Fibroblast of the conjunctiva (primary cell): ENCODE data around the gene HOXD12.

Experiments
- DNase-seq: peaks from one replicate; pipeline ENCODE4 v3.0.0-alpha.2; 2010; ENCODE audit warnings: low read depth

HOXD12 gene

DNA sequence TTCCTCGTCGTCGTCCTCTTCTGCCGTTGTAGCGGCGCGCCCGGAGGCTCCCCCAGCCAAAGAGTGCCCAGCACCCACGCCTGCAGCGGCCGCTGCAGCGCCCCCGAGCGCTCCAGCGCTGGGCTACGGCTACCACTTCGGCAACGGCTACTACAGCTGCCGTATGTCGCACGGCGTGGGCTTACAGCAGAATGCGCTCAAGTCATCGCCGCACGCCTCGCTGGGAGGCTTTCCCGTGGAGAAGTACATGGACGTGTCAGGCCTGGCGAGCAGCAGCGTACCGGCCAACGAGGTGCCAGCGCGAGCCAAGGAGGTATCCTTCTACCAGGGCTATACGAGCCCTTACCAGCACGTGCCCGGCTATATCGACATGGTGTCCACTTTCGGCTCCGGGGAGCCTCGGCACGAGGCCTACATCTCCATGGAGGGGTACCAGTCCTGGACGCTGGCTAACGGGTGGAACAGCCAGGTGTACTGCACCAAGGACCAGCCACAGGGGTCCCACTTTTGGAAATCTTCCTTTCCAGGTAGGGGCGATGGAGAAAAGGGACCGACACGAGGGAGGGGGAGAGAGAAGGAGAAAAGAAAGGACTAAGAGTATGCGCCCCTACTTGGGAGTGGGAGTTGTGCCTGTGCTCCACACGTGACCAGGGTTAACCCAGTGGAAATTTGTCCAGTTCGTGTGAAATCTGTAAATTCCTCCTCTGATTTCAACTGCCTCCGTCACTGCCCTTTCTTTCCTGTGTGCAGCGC is 6.3 kb upstream of the HOXD12 start:
- no peak for DNase-seq

DNA sequence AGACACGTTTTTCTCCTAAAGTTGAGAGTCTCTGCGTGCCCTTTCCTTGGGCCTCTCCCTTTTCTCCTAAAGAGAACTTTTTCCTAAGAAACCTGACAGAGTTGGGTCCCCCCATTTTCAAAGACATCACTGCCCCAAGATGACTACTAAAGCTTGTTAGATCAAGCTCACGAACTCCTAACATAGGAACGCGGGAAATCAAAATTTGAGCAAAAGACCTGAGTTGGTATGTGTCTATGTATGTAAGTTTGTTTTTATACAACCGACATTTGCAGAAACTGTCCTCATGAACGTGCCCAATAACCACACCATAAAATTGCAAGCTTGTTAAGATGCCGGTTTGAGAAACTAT is 5.7 kb upstream of the HOXD12 start:
- no peak for DNase-seq

DNA sequence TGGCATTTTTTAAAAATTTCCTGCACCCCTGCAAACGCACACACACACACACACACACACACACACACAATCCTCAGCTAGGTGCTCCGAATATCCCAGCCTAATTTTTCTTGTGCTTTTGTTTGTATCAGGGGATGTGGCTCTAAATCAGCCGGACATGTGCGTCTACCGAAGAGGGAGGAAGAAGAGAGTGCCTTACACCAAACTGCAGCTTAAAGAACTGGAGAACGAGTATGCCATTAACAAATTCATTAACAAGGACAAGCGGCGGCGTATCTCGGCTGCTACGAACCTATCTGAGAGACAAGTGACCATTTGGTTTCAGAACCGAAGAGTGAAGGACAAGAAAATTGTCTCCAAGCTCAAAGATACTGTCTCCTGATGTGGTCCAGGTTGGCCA is 5.2 kb upstream of the HOXD12 start:
- DNase-seq: no peak

DNA sequence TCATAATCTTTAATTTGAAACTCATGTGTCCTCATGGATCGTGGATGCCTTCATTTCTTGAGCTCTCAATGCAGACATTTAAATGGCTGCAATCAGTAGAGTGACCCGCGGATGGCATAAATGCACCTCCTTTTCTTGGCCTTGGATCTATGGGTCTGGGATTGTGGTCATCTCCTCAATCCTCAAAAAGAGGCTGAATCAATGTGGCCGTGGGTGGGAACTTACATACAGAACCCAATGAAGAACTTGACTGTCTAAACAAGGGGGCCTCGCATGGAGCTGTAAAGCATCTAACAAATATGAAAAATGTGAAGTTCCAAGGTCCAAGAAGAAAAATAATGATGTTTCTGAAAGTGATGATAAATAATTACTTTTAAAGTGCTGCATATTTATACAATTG is 4.2 kb upstream of the HOXD12 start:
- no peak for DNase-seq

DNA sequence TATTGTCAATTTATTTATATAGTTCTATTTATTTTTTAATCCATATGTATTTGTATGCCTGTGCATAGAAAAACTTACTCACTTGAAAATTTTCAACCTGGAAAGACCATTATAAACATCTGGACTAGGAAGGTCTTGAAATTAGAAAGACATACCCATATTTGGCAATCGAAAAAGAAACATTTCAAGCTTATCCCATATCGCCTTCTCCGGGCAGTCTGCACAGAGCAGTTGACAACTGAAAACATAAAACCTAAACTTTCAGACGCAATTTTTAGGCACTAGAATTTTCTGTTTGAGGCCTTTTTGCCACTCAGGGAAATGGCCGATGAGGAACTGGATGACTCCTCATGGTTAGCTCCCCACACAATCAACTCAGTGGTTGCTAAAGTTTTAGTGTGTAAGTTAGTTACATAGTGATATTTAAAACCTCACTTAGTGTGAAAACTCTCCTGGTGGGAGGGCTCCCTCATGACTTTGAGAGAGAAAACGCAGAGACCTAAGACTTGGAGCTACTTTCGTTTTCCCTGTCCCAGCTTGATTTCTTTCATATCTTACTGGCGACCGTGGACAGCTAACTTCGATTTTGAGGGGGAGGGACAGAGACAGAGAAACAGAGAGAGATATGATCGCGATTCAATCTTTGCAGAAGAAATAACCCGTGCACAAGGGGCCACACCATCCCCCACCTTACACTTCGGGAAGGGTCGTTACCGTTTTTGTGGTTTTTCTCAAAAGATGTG is 3.2 kb upstream of the HOXD12 start:
- DNase-seq: no peak

DNA sequence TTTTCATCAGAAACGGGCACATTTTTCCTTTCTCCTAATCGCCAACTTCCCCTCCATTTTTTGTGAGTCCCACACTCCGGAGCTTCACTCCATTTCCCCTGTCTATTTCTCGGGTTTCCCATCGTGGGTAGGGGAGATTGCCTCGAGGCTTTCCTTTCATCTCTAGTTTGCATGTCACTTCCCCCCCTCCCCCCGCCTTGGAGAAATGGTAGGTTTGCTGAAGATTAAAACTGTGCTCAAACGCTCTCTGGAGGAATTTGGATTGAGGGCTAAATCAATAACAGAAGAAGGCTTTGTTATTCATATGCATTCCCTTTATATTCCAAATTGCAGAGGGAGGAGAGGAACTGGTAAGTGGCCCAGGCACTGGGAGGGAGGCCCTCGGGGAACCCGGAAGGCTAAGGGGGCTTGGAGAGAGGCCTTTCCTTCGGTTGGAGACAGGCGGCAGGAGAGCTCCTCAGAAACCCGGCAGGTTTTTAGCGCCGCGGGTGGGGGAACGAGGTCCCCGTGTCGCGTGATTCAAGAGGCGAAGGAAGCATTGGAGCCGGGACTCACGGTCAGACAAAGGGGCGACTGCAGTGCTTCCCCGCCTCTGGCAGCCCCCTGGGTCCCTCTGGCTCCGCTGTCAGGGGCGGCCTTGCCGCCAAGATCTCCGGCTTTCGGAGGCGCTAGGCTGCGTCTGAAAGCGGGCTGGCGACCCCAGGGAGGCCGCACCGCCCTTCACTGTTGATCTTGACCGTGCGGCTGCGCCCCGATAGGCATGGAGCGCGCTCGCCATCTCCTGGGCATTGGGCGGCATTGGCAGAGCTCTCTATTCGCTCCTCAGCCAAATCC is 2.4 kb upstream of the HOXD12 start:
- peak; percentile 28 for DNase-seq

DNA sequence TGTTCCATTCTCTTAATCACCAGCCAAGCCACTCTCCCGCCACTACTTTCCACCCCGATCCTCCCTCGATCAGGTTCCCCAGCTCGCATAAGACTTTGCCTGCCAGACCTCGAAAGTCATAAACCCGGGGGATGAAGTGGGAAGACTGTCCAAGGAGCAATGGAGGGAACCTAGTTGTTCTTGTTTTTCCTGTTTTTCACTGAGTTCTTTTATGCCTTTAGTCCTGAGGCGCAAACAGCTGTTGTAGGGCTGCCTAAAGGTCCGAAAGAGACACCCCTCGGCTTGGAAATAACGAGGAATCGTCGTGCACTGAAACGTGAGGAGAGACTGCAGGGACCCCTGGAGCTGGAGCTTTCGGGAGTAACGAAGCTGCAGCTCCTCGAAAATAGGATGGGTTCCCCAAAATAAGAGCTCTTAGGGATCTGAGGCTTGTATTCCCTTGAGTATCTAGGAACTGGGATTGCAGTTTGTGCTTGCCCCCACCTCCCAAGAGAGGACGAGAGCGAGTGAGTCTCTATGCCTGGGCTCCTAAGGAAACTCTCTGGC is 1.7 kb upstream of the HOXD12 start:
- no peak for DNase-seq

DNA sequence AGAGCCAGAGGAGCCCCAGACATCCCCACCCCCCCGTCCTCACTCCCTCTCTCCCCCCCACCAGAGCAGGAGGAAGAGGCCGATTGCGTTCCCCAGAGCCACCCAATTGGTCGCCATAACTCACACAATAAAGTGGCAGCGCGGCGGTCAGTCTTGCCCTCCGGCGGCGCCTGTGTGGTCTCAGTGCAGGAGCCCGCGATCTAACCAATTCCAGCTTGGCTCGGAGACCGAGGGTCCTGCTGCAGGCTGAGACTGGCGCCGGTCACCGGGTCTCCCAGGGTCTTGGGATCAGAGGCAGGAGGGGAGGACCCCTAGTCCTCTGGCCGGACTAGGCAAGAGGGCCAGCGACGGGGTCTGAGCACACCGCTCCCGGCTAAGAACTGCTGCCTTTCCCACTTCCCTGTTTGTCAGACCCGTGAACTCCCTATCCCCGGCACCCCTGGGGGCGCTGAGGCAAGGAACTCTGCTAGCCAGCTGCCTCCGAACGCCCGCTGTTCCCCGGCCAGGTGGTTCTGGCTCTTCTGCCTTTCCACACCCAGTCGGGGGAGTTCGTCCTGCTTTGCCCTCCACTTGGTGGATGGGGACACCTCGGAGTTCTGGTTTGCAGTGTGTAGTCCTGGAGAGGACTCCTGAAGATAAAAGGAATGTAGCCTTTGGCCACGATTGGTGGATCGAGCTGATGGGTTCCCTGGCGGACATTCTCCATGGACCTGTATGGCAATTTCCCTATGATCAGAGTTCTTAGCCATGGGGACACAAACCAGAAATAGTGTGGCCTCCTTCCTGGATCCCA is 1.0 kb upstream of the HOXD12 start:
- no peak for DNase-seq

DNA sequence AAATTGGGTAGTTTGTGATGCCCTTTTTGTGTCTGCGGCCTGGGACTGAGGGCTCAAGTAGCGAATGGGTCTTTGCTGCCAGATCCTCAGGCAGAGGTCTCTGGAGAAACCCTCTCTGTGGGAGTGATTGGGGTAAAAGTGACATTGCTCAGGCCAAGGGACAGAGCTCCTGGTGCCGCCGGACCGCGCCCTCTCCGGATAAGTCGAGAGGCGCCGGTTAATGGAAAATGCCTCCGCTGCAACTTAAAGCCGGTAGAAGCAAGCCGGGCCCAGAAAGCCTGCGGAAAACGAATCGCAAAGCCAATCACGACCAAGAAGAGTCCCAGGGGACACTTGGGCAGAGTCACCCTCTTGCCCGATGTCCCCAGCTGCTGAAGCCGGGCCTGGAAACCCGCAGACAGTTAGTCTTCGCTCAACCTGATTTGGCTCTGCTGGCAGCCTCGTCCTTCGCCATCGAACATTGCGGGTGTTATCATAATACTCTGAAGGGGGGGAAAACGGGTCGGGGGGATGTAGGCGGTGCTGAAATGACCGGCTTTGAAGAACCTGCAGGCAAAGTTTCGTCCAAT is 352 bp upstream of the HOXD12 start:
- no peak for DNase-seq

DNA sequence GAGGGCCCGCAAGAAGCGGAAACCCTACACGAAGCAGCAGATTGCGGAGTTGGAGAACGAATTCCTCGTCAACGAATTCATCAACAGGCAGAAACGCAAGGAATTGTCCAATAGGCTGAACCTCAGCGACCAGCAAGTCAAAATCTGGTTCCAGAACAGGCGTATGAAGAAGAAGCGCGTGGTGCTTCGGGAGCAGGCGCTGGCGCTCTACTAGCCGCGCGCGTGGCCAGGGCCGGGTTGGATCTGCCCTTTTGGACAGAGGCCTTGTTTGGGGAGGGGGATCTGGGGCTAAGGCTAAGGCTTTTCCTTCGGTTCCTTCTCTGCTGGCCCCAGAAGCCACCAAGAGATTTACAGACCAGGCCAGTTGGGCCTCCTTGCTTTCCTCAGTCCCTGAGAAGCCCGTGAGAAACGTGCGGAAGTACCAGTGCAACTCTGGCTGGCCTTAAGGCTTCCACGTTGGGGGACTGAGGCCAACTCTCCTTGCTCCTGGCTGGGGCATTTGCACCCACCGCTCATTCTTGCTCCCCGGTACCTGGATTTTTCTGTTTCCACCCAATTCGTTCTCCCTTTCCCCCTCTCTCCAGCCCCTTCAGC is 1.0 kb downstream of the HOXD12 start:
- no peak for DNase-seq

DNA sequence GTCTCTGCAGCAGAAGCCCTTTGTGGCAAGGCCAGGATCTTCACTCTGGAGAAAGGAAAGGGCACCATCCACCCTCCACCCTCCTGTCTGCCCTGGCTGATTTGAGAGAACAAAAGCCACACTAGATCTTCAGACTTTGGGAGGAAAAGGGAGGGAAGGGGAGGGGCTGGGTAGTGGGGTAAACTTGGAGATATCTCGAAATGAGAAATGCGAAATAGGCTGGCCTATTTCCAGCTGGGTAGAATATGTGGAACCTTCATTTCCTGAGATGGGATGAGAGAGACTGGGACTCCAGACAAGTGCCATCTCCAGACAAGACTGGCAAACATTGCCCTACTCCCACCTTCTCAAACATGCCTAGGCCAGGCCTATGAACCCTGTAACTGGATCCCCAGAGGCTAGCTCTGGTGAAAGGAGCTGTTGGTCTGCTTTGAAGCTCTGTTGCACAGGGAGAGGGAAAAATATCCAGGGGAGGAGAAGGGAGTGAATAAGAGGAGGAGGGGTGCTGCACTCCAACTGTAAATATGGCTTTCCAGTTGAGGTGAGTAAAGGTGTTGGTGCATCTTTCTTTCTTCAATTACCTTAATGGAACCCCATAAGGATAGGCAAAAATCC is 1.7 kb downstream of the HOXD12 start:
- DNase-seq: no peak

DNA sequence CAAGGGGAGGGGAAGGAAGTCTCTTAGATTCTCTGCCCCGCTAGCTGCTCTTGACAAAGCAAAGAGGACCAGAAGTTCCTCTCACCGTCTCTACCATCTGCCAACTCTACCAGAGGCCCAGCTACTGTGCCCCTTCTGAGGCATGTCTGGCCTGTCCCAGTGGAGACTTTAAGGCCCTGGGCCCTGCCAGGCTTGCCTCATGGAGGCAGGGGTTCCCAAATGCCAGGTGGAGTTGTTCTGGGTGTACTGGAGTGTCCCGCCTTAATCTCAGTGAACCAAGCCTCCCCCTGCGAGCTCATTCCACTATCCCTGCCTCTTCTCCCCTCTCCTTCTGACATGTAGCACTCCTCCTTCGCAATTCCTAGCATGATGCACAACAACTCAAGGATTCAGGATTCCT is 2.2 kb downstream of the HOXD12 start:
- DNase-seq: no peak

DNA sequence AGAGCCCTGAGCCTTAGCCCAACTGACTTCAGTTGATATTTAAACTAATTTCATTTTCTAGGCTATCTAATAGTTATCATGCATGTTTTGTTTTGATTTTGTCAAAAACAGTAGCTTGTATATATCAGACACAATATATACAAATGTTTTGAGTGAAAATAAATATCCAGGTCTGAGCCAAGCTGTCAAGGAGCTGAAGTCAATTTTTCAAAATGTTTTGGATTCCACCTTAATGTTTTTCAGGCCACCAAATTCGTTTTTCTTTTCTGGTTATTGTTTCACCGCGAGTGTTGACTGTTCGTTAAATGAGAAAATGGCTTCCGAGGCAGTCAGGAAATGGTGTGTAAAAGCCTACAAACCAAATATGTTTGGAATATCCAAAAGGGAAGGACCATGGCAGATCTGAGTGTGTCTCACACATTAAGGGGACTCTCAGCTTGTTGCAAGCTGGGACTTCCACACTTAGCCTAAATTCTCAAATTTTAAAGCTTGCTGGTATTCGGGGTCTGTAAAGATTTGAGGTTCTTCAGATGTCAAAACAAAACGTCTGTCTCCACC is 2.8 kb downstream of the HOXD12 start:
- DNase-seq: no peak

DNA sequence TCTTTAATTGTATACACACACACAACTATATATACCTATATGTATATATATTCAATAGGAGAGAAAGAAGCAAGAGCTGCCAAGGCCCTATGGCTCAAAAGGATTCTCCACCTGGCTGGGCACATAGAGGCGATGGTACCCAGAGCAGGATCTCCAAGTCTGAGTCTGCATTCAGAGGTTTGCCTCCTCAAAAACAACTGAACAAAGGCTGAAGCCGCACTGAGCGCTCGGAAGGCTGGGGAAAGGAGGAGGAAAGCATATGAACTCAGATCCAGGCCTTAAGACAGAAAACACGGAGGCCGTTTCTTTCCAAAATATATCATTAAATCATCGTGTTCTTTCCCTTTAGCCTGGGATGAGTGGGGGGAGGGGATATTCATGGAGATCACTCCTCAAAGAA is 3.6 kb downstream of the HOXD12 start:
- DNase-seq: no peak

DNA sequence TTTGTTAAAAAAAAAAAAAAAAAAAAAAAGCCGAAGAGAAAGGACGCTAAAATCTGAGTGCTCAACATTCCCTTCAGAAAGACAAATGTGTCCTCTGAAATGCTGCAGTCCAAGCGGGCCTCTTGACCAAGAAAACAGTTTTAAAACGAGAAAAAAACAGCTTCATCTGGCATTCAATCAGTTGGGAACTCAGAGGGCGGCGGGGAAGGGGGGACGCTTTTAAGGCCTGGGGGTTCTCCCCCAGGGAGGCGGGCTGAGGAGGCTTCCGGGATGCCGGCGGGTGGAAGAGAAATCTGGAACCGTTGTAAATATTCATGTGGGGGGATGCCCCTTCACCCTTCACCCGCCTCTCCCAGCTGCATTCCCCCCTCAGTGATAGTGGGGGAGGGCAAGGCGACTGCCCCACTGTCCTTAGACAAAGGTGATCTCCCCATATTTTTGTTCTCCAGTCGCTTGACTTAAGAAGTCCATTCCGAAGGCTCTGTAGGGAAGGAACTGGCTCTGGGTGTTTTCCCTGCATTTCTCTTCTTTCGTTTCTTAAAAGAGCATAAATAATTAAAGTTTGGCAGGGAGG is 4.2 kb downstream of the HOXD12 start:
- no peak for DNase-seq

DNA sequence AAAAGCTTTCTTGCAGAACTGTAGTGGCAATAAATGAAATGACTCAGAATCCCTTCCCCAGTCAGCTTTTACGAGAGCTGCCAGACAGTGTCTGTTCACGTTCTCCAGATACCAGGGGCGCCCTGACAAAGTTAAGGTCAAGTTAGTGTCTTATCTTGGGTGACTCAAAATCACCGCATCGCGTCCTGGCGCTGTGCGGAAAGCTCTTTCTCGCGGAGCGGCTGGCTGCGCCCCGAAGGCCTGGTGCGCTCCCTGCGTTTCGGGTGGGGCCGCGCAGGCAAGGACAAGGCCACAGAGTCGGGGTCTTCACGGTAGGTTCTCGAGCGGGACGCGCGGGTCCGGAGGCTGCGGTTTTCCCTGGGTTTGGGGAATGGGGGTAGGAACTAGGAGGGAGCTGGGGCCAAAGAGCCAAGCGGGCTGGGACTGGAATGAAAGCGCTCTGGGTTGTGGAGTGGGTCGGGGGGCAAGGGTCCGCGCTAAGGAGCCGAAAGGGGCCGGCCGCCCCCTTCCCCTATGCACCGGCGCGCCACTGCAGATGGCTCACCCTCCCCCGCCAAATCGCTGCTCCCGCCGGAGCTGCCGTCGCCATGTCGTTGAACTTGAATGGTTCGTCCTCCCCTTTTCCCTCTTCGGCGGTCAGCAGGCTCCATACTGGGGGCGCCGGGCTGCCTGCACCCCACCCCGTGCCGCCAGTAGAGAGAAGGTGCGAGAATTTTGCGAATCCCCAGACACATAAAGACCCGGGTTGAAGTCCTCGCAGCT is 4.9 kb downstream of the HOXD12 start:
- no peak for DNase-seq

DNA sequence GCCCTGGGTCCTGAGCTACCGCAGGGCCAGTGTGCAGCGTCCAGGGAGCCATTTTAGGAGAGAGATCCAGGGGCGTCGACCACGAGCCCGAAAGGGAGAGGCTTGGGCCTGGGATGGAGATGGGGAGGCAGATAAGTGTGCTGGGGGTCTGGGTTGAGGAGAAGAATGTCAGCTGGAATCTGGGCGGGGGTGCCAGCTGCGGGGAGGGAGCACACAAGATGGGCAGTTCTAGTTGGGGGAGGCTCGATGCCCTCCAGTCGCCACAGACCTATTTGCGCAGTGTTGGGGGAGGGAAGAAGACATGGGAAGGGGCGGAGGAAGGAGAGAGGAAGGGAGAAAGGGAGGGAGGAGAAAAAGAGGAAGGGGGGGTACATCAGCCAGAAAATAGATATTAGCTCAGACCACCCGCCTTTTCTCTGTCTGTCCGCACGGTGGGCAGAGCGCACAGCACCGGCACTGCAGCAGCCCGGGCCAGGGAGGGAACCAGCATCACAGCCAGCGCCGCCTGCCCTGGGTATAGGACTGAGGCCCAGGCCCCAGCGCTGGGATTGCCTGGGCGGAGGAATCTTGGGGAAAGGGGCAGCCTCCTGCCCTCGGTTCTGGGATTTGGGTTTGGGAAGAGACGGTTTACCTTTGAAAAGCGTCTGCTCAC is 5.6 kb downstream of the HOXD12 start:
- DNase-seq: no peak

DNA sequence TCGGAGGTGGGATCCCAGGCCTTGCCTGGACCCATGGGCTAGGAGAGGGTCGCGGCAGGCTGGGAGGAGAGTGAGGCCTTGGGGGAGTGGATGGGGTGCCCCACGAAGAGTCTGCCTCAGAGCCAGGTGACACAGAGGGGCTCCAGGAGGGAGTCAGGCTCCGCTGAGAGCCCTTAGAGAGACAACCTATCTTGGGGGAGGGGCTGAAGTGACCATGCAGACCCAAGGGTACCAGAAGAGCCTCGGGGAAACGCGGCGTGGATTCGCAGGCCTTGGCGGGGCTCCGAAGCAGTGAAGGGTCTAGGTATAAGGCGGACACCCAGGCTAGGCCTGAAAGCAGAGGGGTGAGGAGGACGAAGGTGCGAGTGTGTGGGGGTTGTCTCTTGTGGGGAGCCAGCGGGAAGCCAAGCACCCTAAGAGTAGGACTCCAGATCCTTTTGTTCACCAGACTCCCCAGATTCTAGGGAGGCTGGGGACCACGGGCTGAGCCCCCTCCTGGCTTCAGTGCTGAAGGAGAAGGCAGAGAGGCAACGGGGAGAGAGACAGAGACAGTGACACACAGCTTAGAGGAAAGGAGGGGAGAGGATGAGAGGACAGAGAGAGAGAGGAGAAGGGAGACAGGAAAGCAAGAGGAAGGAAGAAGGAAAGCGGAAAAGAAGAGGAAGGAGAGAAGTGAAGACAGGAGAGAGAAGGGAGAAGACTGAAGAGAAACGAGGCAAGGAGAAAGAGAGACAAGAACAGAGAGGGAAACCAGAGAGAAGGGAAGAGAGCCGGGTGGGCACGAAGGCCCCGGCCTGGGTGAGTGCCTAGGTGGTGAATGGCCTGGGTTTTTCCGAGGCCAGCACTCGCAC is 6.4 kb downstream of the HOXD12 start:
- no peak for DNase-seq
